H1 (cell line): ENCODE data around the gene KATNAL1. TPM values are rescaled to one million over a fixed set of nuclear protein-coding genes. Genes with fewer than 3 reads are reported as not detected.

Source experiments
- CTCF ChIA-PET: fragments of 300-600 bp; sonication (Branson Sonifier 250); formaldehyde crosslinking; loops from one replicate; lab custom pipeline; 2021; ENCODE audit not compliant: partially characterized antibody; lab: Charles Lee
- POLR2A ChIA-PET: fragments of 300-600 bp; sonication (Branson Sonifier 250); formaldehyde crosslinking; loops from one replicate; lab custom pipeline; 2021; ENCODE audit warnings: inconsistent platforms; ENCODE audit not compliant: partially characterized antibody; lab: Charles Lee
- DNase-seq, 2 experiments: peaks; one replicate each; pipeline versions ENCODE4 v3.0.0 to v3.0.0-alpha.2; 2010 to 2022; ENCODE audit warnings: low spot score in 2 of 2, low read depth in 1 of 2, mixed read lengths in 1 of 2
- FAIRE-seq: peaks from 2 replicates; lab custom pipeline; 2011; peaks lifted over from hg19 to GRCh38; lab: Jason Lieb, UNC
- H2AFZ ChIP-seq: 2 replicates; pipeline ENCODE4 v1.8.1; 2012; ENCODE audit warnings: low read length, inconsistent platforms
- H2AK5ac ChIP-seq: 2 replicates; pipeline ENCODE4 v1.6.1; 2013; ENCODE audit warnings: low read depth, low read length
- H2BK120ac ChIP-seq: replicated peaks from 2 replicates; pipeline ENCODE3; 2013; ENCODE audit warnings: low read depth, low read length, inconsistent platforms
- H2BK12ac ChIP-seq: 2 replicates; pipeline ENCODE4 v1.6.1; 2013; ENCODE audit warnings: low read depth, low read length
- H2BK15ac ChIP-seq: 2 replicates; pipeline ENCODE4 v1.6.1; 2013; ENCODE audit warnings: low read length
- H2BK20ac ChIP-seq: 2 replicates; pipeline ENCODE4 v1.6.1; 2013; ENCODE audit warnings: low read length
- H2BK5ac ChIP-seq: 2 replicates; pipeline ENCODE4 v1.6.1; 2013; ENCODE audit warnings: low read depth, low read length
- H3K14ac ChIP-seq: 2 replicates; pipeline ENCODE4 v1.6.1; 2013; ENCODE audit warnings: inconsistent platforms; ENCODE audit not compliant: insufficient read length
- H3K18ac ChIP-seq: 2 replicates; pipeline ENCODE4 v1.6.1; 2013; ENCODE audit warnings: low read length; ENCODE audit errors: extremely low read depth
- H3K23ac ChIP-seq: 2 replicates; pipeline ENCODE4 v1.6.1; 2013; ENCODE audit warnings: inconsistent platforms; ENCODE audit not compliant: insufficient read length
- H3K23me2 ChIP-seq: 2 replicates; pipeline ENCODE4 v1.6.1; 2013; ENCODE audit warnings: low read depth, low read length
- H3K27ac ChIP-seq: 2 replicates; pipeline ENCODE4 v1.6.1; 2011; ENCODE audit warnings: low read depth, low read length, inconsistent platforms
- H3K27me3 ChIP-seq, 4 experiments: replicated peaks in 1 of 4; 1 replicate in 1 of 4; 2 replicates in 3 of 4; pipeline versions ENCODE4 v1.6.1 to v1.8.1; 2011 to 2013; ENCODE audit warnings: low read length in 3 of 4, mild to moderate bottlenecking in 3 of 4, inconsistent platforms in 2 of 4, mixed read lengths in 2 of 4, moderate library complexity in 1 of 4; ENCODE audit not compliant: control insufficient read depth in 3 of 4, insufficient read depth in 3 of 4; ENCODE audit errors: extremely low read depth in 1 of 4
- H3K36me3 ChIP-seq, 4 experiments: 2 replicates each; pipeline versions ENCODE4 v1.6.1 to v1.8.1; 2011 to 2013; ENCODE audit warnings: mild to moderate bottlenecking in 4 of 4, low read length in 3 of 4, moderate library complexity in 2 of 4, control low read depth in 1 of 4, inconsistent platforms in 1 of 4; ENCODE audit not compliant: insufficient read depth in 4 of 4, control insufficient read depth in 2 of 4
- H3K4ac ChIP-seq: replicated peaks from 2 replicates; pipeline ENCODE3; 2013; ENCODE audit warnings: low read length, low read depth, mixed read lengths, inconsistent platforms; ENCODE audit not compliant: insufficient read length
- H3K4me1 ChIP-seq, 4 experiments: replicated peaks in 1 of 4; 1 replicate in 1 of 4; 2 replicates in 3 of 4; pipeline versions ENCODE4 v1.6.1 to v1.8.1; 2011 to 2013; ENCODE audit warnings: low read length in 3 of 4, inconsistent platforms in 2 of 4, mixed read lengths in 1 of 4; ENCODE audit not compliant: insufficient read depth in 4 of 4, control insufficient read depth in 3 of 4
- H3K4me2 ChIP-seq, 2 experiments: 2 replicates each; pipeline versions ENCODE4 v1.6.1 to v1.8.1; 2011 to 2013; ENCODE audit warnings: low read depth in 2 of 2, low read length in 2 of 2, control low read depth in 1 of 2, inconsistent platforms in 1 of 2, mild to moderate bottlenecking in 1 of 2; ENCODE audit not compliant: insufficient read depth in 1 of 2
- H3K4me3 ChIP-seq, 4 experiments: fragments of 200-600, 300-600 bp in 1 of 4; sonication (generic), shearing (Covaris generic), sonication (Bioruptor Twin) in 1 of 4; 2 replicates each; pipeline versions ENCODE4 v1.5.1 to v1.8.1; 2011 to 2016; ENCODE audit warnings: low read length in 4 of 4, low read depth in 3 of 4, control low read depth in 2 of 4, inconsistent platforms in 2 of 4, mild to moderate bottlenecking in 2 of 4, mixed read lengths in 1 of 4, moderate library complexity in 1 of 4; ENCODE audit not compliant: insufficient read depth in 2 of 4; ENCODE audit errors: extremely low read depth in 1 of 4
- H3K56ac ChIP-seq: replicated peaks from 2 replicates; pipeline ENCODE3; 2013; ENCODE audit warnings: low read depth, mild to moderate bottlenecking, mixed read lengths, low read length, inconsistent platforms; ENCODE audit not compliant: insufficient read length
- H3K79me1 ChIP-seq: 2 replicates; pipeline ENCODE4 v1.6.1; 2013; ENCODE audit warnings: low read depth, low read length, control low read depth
- H3K79me2 ChIP-seq, 2 experiments: 2 replicates each; pipeline versions ENCODE4 v1.6.1 to v1.8.1; 2012 to 2013; ENCODE audit warnings: low read length in 2 of 2, mild to moderate bottlenecking in 2 of 2, inconsistent platforms in 1 of 2; ENCODE audit not compliant: insufficient read depth in 2 of 2, control insufficient read depth in 1 of 2
- H3K9ac ChIP-seq, 4 experiments: replicated peaks in 1 of 4; 1 replicate in 1 of 4; 2 replicates in 3 of 4; pipeline versions ENCODE4 v1.6.1 to v1.8.1; 2011 to 2013; ENCODE audit warnings: low read depth in 3 of 4, low read length in 3 of 4, control low read depth in 2 of 4, mild to moderate bottlenecking in 2 of 4, moderate library complexity in 2 of 4, inconsistent platforms in 1 of 4; ENCODE audit errors: extremely low read depth in 1 of 4
- H3K9me3 ChIP-seq, 2 experiments: 2 replicates each; pipeline versions ENCODE4 v1.6.1 to v1.8.1; 2012 to 2013; ENCODE audit warnings: mild to moderate bottlenecking in 2 of 2, moderate library complexity in 2 of 2, control low read depth in 1 of 2, inconsistent platforms in 1 of 2, low read depth in 1 of 2, low read length in 1 of 2, mixed read lengths in 1 of 2; ENCODE audit not compliant: insufficient read depth in 2 of 2
- H4K20me1 ChIP-seq, 2 experiments: replicated peaks in 1 of 2; 2 replicates each; pipeline versions ENCODE3 to v1.8.1; 2011 to 2013; ENCODE audit warnings: inconsistent platforms in 2 of 2, low read length in 2 of 2, mild to moderate bottlenecking in 1 of 2; ENCODE audit not compliant: insufficient read depth in 2 of 2, control insufficient read depth in 1 of 2
- H4K5ac ChIP-seq: 2 replicates; pipeline ENCODE4 v1.6.1; 2013; ENCODE audit warnings: low read length, low read depth, mixed read lengths, inconsistent platforms; ENCODE audit not compliant: insufficient read length
- H4K8ac ChIP-seq: 2 replicates; pipeline ENCODE4 v1.8.0; 2013; ENCODE audit warnings: mild to moderate bottlenecking, moderate library complexity, low read length, inconsistent platforms; ENCODE audit not compliant: insufficient read depth; ENCODE audit errors: extremely low read depth
- H4K91ac ChIP-seq: replicated peaks from 2 replicates; pipeline ENCODE3; 2013; ENCODE audit warnings: low read length, mixed read lengths, inconsistent platforms; ENCODE audit not compliant: insufficient read length
- CEBPB ChIP-seq: IDR thresholded peaks from 2 replicates; pipeline ENCODE4 v1.6.1; 2012; ENCODE audit warnings: low read depth, low read length
- TEAD4 ChIP-seq: IDR thresholded peaks from 2 replicates; pipeline ENCODE4 v1.6.1; 2012; ENCODE audit warnings: low read depth, low read length, inconsistent platforms, mixed read lengths
- WGBS, 2 experiments: shearing (Covaris generic) in 1 of 2; methylation state at CpG; one replicate each; pipeline versions ENCODE4 v1.1.6 to v1.1.7; 2013 to 2015; ENCODE audit warnings: low lambda C conversion rate in 2 of 2, mixed read lengths in 2 of 2, inconsistent platforms in 1 of 2, low coverage in 1 of 2, missing lambda C conversion rate in 1 of 2; ENCODE audit not compliant: insufficient replicate concordance in 2 of 2, insufficient coverage in 1 of 2, insufficient read length in 1 of 2; ENCODE audit errors: extremely low coverage in 1 of 2, missing lambda C conversion rate in 1 of 2; 5-methylcytosine and 5-hydroxymethylcytosine counted together
- polyA plus RNA-seq, 7 experiments: library from polyadenylated mRNA; depleted of rRNA in 3 of 7; stranded (reverse) in 5 of 7; unstranded in 2 of 7; fragments of >200 nt in 5 of 7; fragments of 200-250 nt in 2 of 7; gene quantifications; 1 replicate in 5 of 7; 2 replicates in 1 of 7; 4 replicates in 1 of 7; pipeline versions ENCODE4 v1.2.1 to v1.2.3, GENCODE V29; 2011 to 2013; ENCODE audit warnings: missing spikeins in 2 of 7, mixed read lengths in 2 of 7
- total RNA-seq: library from RNA; stranded (reverse); fragmentation: NEBNext Ultra II Directional; extraction: Animal tissue kit (Norgen Biotek cat#: 25700); gene quantifications from 2 replicates; pipeline ENCODE4 v1.2.1, GENCODE V29; 2021
- TF ChIP-seq, protein P1 (sequence below), 3 experiments: IDR thresholded peaks; 1 replicate in 2 of 3; 2 replicates in 1 of 3; pipeline versions ENCODE4 v1.5.1 to v1.6.1; 2011; ENCODE audit warnings: low read length in 3 of 3, mild to moderate bottlenecking in 3 of 3, inconsistent platforms in 2 of 3, low read depth in 1 of 3, moderate library complexity in 1 of 3; ENCODE audit not compliant: insufficient read depth in 1 of 3; ENCODE audit errors: control extremely low read depth in 1 of 3

The KATNAL1 gene
- total and polyA plus RNA-seq, 2 of the 8 experiments (the other 6 are each of a cell fraction or from before 2014, with no cell fraction given), result 4.0 to 13.2 TPM

DNA sequence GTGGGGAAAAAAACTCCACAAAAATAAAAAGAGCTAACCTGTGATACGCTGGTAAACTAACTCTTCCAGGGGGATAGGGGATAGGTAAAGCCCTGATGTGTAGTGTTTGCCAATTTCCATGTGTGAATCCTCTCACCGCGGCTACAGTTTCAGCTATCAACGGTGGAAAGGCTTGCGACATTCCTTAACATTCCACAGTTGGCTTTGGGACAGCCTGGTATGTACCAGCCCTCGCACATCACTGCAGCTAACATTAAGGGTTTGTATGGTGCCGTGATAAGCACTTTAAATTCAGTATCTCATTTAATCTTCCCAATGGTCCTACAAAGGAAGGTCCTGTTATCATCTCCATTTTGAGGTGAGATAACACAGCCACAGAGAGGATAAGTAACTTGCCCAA is 112.4 kb downstream of the KATNAL1 start:
- H3K9ac ChIP-seq, result no peak overlapping the region
- no peak overlapping the region for H2BK20ac ChIP-seq
- no peaks in the 10 kb centered on the region for H3K79me1 ChIP-seq
- H3K27me3 ChIP-seq, result no peaks in the 10 kb centered on the region
- no peak overlapping the region for H3K18ac ChIP-seq
- WGBS, 2 experiments, result 96% methylated on average over 7 of the region's 7 CpGs; no CpG with 5 or more reads in 1 of the 2 experiments
- H3K23ac ChIP-seq, result no peak overlapping the region
- no peak overlapping the region for H3K27ac ChIP-seq
- no peak overlapping the region for H4K91ac ChIP-seq
- no peak overlapping the region for H2BK15ac ChIP-seq
- no peaks in the 10 kb centered on the region for H3K36me3 ChIP-seq
- H3K56ac ChIP-seq, result no peak overlapping the region
- FAIRE-seq (no peak), DNase-seq (no peak)
- no peak overlapping the region for H3K4me2 ChIP-seq
- POLR2A ChIA-PET, result interaction anchor here (1.5 kb wide), 1 partner anchor 13 kb away, joined by 3 read pairs; no protein-coding TSS in a partner anchor
- H4K5ac ChIP-seq, result no peak overlapping the region
- no peak overlapping the region for H4K8ac ChIP-seq
- no peaks in the 10 kb centered on the region for H3K79me2 ChIP-seq
- H2BK120ac ChIP-seq, result no peak overlapping the region
- peaks cover 0 to 3% (median 1%) of the 10 kb centered on the region in 4 experiments; a peak in 2 of 7 replicates for H3K4me1 ChIP-seq
- CTCF ChIA-PET, result interaction anchor here (0.7 to 0.9 kb wide), 3 partner anchors 20 to 177 kb away, joined by 3 read pairs; no protein-coding TSS in a partner anchor
- H2BK12ac ChIP-seq, result no peak overlapping the region
- H3K9me3 ChIP-seq, result no peaks in the 10 kb centered on the region
- no peak overlapping the region for H3K4ac ChIP-seq
- no peaks in the 10 kb centered on the region for H4K20me1 ChIP-seq
- no peak overlapping the region for H2BK5ac ChIP-seq
- H3K14ac ChIP-seq, result no peak overlapping the region
- H3K23me2 ChIP-seq, result no peaks in the 10 kb centered on the region
- no peak overlapping the region for H3K4me3 ChIP-seq
- H2AFZ ChIP-seq, result no peak overlapping the region
- peak; percentile 69; the same call in 1 of the 2 replicates for TF ChIP-seq CEBPB
- TF ChIP-seq TEAD4, result 0 out of 2 replicates have a peak, but pooled peaks have one; percentile 35
- TF ChIP-seq, protein P1, sequence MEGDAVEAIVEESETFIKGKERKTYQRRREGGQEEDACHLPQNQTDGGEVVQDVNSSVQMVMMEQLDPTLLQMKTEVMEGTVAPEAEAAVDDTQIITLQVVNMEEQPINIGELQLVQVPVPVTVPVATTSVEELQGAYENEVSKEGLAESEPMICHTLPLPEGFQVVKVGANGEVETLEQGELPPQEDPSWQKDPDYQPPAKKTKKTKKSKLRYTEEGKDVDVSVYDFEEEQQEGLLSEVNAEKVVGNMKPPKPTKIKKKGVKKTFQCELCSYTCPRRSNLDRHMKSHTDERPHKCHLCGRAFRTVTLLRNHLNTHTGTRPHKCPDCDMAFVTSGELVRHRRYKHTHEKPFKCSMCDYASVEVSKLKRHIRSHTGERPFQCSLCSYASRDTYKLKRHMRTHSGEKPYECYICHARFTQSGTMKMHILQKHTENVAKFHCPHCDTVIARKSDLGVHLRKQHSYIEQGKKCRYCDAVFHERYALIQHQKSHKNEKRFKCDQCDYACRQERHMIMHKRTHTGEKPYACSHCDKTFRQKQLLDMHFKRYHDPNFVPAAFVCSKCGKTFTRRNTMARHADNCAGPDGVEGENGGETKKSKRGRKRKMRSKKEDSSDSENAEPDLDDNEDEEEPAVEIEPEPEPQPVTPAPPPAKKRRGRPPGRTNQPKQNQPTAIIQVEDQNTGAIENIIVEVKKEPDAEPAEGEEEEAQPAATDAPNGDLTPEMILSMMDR (IDR thresholded peaks at IDR 0.05; ENCODE audit: control extremely low read depth in 1 of 3, insufficient read depth in 1 of 3, low read depth in 1 of 3, low read length in 3 of 3), result no peak
- no peak overlapping the region for H2AK5ac ChIP-seq
